ENCODE results near the gene MAP3K12. TPM values are rescaled to one million over a fixed set of nuclear protein-coding genes. Genes with fewer than 3 reads are reported as not detected.

The MAP3K12 gene
- total and polyA plus RNA-seq, 2 of the 8 experiments (the other 6 are each of a cell fraction or from before 2014, with no cell fraction given), result 23.4 to 42.7 TPM

DNA sequence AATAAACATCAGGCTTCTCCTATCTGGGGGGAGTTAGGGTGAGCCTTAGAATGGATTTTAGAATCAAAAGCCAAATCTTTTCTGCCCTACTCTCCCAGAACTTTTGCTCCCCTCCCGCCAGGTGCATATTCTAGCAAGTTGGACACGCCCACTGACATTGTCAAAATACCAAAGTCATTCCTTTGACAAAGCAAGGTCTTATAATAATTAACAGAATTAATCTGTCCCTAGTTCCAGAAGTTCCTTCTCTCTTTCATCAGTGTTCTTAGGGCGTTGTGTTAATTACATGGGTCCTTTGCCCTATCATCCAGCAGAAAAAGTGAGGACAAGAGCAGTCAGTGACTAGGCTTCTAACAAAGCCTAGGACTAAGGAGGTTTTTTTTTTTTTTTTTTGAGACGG is 55.3 kb downstream of the MAP3K12 start:
- Histone ChIP-seq H2AK5ac (ENCODE audit: low read depth, low read length) (no peak overlapping the region), H2BK120ac (replicated peaks; ENCODE audit: low read depth, low read length) (no peak overlapping the region), H3K9ac (replicated peaks in 1 of 4; ENCODE audit: extremely low read depth in 1 of 4, low read depth in 3 of 4, low read length in 3 of 4) (no peak overlapping the region), H3K36me3 (ENCODE audit: control insufficient read depth in 2 of 4, insufficient read depth in 4 of 4, low read length in 3 of 4) (peaks cover 0 to 20% (median 12%) of the 10 kb centered on the region in 4 experiments; a peak in 4 of 8 replicates), H3K27ac (ENCODE audit: low read depth, low read length) (no peak overlapping the region), H3K4me3 (ENCODE audit: extremely low read depth in 1 of 4, insufficient read depth in 2 of 4, low read depth in 3 of 4, low read length in 4 of 4) (0 out of 8 replicates have a peak overlapping the region, but pooled peaks of 1 of the 4 experiments have one; percentile 15), H2AFZ (ENCODE audit: low read length) (no peak overlapping the region), H3K79me2 (ENCODE audit: control insufficient read depth in 1 of 2, insufficient read depth in 2 of 2, low read length in 2 of 2) (peaks cover 0 to 6% of the 10 kb centered on the region in 2 experiments; a peak in 2 of 4 replicates), H4K8ac (ENCODE audit: extremely low read depth, insufficient read depth, low read length) (no peak overlapping the region), H2BK15ac (ENCODE audit: low read length) (no peak overlapping the region), H3K27me3 (replicated peaks in 1 of 4; ENCODE audit: control insufficient read depth in 3 of 4, extremely low read depth in 1 of 4, insufficient read depth in 3 of 4, low read length in 3 of 4) (no peaks in the 10 kb centered on the region), H3K56ac (replicated peaks; ENCODE audit: insufficient read length, low read depth, low read length) (no peak overlapping the region), H3K23me2 (ENCODE audit: low read depth, low read length) (peaks cover 6% of the 10 kb centered on the region; the same call in 1 of the 2 replicates), H4K91ac (replicated peaks; ENCODE audit: insufficient read length, low read length) (no peak overlapping the region), H2BK5ac (ENCODE audit: low read depth, low read length) (no peak overlapping the region), H3K4me2 (ENCODE audit: insufficient read depth in 1 of 2, low read depth in 2 of 2, low read length in 2 of 2) (peak overlapping the region; percentile 4 to 90; a peak in 1 of 4 replicates), H3K9me3 (ENCODE audit: insufficient read depth in 2 of 2, low read depth in 1 of 2, low read length in 1 of 2) (no peaks in the 10 kb centered on the region), H3K14ac (ENCODE audit: insufficient read length) (no peak overlapping the region), H3K4ac (replicated peaks; ENCODE audit: insufficient read length, low read depth, low read length) (no peak overlapping the region), H3K4me1 (replicated peaks in 1 of 4; ENCODE audit: control insufficient read depth in 3 of 4, insufficient read depth in 4 of 4, low read length in 3 of 4) (peaks cover 0 to 8% (median 3%) of the 10 kb centered on the region in 4 experiments; a peak in 4 of 7 replicates), H4K5ac (ENCODE audit: insufficient read length, low read depth, low read length) (no peak overlapping the region), H3K23ac (ENCODE audit: insufficient read length) (no peak overlapping the region), H3K79me1 (ENCODE audit: low read depth, low read length) (no peaks in the 10 kb centered on the region; the same call in 1 of the 2 replicates), H3K18ac (ENCODE audit: extremely low read depth, low read length) (no peak overlapping the region), H2BK20ac (ENCODE audit: low read length) (no peak overlapping the region), H2BK12ac (ENCODE audit: low read depth, low read length) (no peak overlapping the region), H4K20me1 (replicated peaks in 1 of 2; ENCODE audit: control insufficient read depth in 1 of 2, insufficient read depth in 2 of 2, low read length in 2 of 2) (no peaks in the 10 kb centered on the region)
- DNase-seq (ENCODE audit: low read depth in 1 of 2, low spot score in 2 of 2) (no peak), FAIRE-seq (no peak)
- ChIA-PET POLR2A (ENCODE audit: partially characterized antibody) (interaction anchor here (1.8 to 57.6 kb wide), 2 partner anchors 10 to 50 kb away, joined by 15 to 3397 read pairs; partner anchors contain the start of genes MAP3K12, NPFF and TARBP2), CTCF (ENCODE audit: partially characterized antibody) (interaction anchor here (1.2 kb wide), 1 partner anchor 91 kb away, joined by 6 read pairs; no protein-coding TSS in a partner anchor)
- TF ChIP-seq SIX5 (IDR thresholded peaks at IDR 0.05; ENCODE audit: low read depth, low read length) (no peak), SP2 (IDR thresholded peaks at IDR 0.05; ENCODE audit: low read length) (no peak), TAF7 (optimal IDR thresholded peaks at IDR 0.05; ENCODE audit: borderline replicate concordance, low read depth, low read length) (no peak), SP1 (IDR thresholded peaks at IDR 0.05; ENCODE audit: low read depth, low read length) (no peak), NRF1 (IDR thresholded peaks at IDR 0.05; ENCODE audit: low read depth, low read length) (no peak), CHD1 (IDR thresholded peaks at IDR 0.05; ENCODE audit: low read depth, low read length) (no peak), KDM1A (IDR thresholded peaks at IDR 0.05; ENCODE audit: borderline replicate concordance, low read length) (no peak), GTF2F1 (IDR thresholded peaks at IDR 0.05; ENCODE audit: borderline replicate concordance, low read depth, low read length) (no peak), TAF1 (IDR thresholded peaks at IDR 0.05; ENCODE audit: low read depth, low read length) (no peak)
- 84% methylated on average over 3 of the region's 4 CpGs; no CpG with 5 or more reads in 1 of the 2 experiments for WGBS, 2 experiments (ENCODE audit: extremely low coverage in 1 of 2, insufficient coverage in 1 of 2, insufficient read length in 1 of 2, insufficient replicate concordance in 2 of 2, low coverage in 1 of 2, low lambda C conversion rate in 2 of 2, missing lambda C conversion rate in 1 of 2)
